AG04450 (cell line): ENCODE results near the gene AK1. TPM values are rescaled to one million over a fixed set of nuclear protein-coding genes. Genes with fewer than 3 reads are reported as not detected.
A peak's percentile ranks its signal among the peaks of the same experiment; 100 is the strongest.
"Not testable (repeated sequence)": the region's sequence is repeated elsewhere in the genome, so short reads cannot be mapped to it uniquely, and the experiment has no call there.

Experiments used
- CTCF ChIA-PET: fragments of 300-600, 350-600 bp; formaldehyde crosslinking; extraction: SDS; loops from one replicate; lab custom pipeline; 2022; ENCODE audit warnings: antibody characterized with exemption, inconsistent platforms; lab: Charles Lee
- POLR2A ChIA-PET: fragments of 350-600 bp; formaldehyde crosslinking; extraction: SDS; loops from one replicate; lab custom pipeline; 2021; ENCODE audit warnings: antibody characterized with exemption, inconsistent platforms; lab: Yijun Ruan, JAX
- DNase-seq: peaks from one replicate; pipeline ENCODE4 v3.0.0-alpha.2; 2011; ENCODE audit warnings: low read depth, low spot score
- H3K27ac ChIP-seq: one replicate; pipeline ENCODE4 v1.5.1; 2012; ENCODE audit warnings: low read depth, low read length, control low read depth
- H3K27me3 ChIP-seq: one replicate; pipeline ENCODE4 v1.6.0; 2012; ENCODE audit warnings: low read length; ENCODE audit not compliant: control insufficient read depth, insufficient read depth
- H3K4me3 ChIP-seq: 2 replicates; pipeline ENCODE4 v1.5.1; 2011; ENCODE audit warnings: mild to moderate bottlenecking, low read depth, low read length, control low read depth
- H3K9me3 ChIP-seq: 2 replicates; pipeline ENCODE4 v1.5.1; 2012; ENCODE audit warnings: low read length; ENCODE audit not compliant: control insufficient read depth, insufficient read depth
- polyA plus RNA-seq: library from polyadenylated mRNA; depleted of rRNA; stranded (reverse); fragments of >200 nt; gene quantifications from 2 replicates; pipeline ENCODE4 v1.2.3, GENCODE V29; 2011
- TF ChIP-seq, protein P1 (sequence below): IDR thresholded peaks from 2 replicates; pipeline ENCODE4 v1.5.1; 2011; ENCODE audit warnings: low read depth, low read length, control low read depth, inconsistent platforms

AK1 gene
- polyA plus RNA-seq, 1 experiment: 75.9 TPM

DNA sequence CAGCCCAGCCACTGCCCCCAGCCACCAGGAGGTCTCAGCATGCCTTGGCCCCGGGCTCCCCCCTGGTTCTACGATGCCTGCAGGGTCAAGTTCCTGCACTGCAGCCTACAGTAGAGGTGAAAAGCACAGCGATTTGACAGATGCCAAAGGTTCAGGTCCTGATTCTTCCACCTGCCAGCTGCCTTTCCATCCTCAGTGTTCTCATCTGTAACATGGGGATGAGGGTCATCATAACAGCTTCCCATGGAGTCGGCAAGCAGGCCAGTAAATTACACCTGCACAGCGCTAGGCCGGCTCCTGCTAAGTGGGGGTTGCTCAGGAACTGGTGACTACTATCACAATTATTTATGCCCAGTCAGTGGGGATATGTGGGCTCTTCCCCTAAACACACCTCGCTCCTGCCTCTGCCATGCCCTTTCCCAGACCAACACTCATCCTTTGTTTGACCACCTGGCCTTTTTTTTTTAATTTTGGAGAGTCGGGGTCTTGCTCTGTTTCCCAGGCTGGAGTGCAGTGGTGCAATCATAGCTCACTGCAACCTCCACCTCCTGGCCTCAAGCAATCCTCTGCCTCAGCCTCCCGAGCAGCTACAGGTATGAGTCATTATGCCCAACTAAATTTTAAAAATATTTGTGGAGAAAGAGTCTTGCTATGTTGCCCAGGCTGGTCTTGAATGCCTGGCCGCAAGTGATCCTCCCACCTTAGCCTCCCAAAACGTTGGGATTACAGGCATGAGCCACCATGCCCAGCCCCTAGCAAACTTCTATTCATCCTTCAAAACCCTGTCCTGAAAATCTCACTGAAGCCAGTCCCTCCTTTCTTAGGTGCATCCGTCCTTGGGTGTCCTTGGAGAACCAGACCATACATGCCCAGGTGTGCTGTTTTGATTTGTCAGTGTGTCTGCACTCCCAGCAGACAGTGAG, 29.4 kb downstream of the AK1 start:
- no peak overlapping the region for H3K4me3 ChIP-seq
- TF ChIP-seq, protein P1, sequence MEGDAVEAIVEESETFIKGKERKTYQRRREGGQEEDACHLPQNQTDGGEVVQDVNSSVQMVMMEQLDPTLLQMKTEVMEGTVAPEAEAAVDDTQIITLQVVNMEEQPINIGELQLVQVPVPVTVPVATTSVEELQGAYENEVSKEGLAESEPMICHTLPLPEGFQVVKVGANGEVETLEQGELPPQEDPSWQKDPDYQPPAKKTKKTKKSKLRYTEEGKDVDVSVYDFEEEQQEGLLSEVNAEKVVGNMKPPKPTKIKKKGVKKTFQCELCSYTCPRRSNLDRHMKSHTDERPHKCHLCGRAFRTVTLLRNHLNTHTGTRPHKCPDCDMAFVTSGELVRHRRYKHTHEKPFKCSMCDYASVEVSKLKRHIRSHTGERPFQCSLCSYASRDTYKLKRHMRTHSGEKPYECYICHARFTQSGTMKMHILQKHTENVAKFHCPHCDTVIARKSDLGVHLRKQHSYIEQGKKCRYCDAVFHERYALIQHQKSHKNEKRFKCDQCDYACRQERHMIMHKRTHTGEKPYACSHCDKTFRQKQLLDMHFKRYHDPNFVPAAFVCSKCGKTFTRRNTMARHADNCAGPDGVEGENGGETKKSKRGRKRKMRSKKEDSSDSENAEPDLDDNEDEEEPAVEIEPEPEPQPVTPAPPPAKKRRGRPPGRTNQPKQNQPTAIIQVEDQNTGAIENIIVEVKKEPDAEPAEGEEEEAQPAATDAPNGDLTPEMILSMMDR: no peak
- CTCF ChIA-PET: interaction anchor here (0.6 to 0.7 kb wide), 2 partner anchors 11 to 23 kb away, joined by 6 read pairs; no protein-coding TSS in a partner anchor
- no peaks in the 10 kb centered on the region for H3K27me3 ChIP-seq
- H3K27ac ChIP-seq: no peak overlapping the region
- DNase-seq: no peak
- H3K9me3 ChIP-seq: peaks cover 25% of the 10 kb centered on the region
- POLR2A ChIA-PET: interaction anchor here (0.6 kb wide), 1 partner anchor 26 kb away, joined by 4 read pairs; no protein-coding TSS in a partner anchor

DNA sequence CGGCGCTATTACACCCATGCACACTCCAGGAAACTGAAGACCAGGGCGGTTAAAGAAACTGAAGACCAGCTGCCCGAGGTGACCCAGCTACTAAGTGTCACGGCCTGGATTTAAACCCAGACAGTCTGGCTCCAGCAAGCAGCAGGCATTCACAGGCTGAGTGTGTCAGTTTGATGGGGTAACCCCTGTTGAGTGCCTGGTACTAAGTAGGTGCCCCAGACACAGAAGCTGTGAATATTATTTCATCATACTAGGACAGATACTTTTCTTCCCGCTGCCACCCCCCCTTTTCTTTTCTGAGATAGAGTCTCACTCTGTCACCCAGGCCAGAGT, 30.3 kb downstream of the AK1 start:
- DNase-seq: no peak
- ChIA-PET CTCF (interaction anchor here (0.7 kb wide), 1 partner anchor 24 kb away, joined by 6 read pairs; no protein-coding TSS in a partner anchor), POLR2A (interaction anchor here (1.0 to 1.2 kb wide), 2 partner anchors 12 to 32 kb away, joined by 3 read pairs; no protein-coding TSS in a partner anchor)
- TF ChIP-seq, protein P1: no peak
- no peaks in the 10 kb centered on the region for H3K27me3 ChIP-seq
- H3K27ac ChIP-seq: no peak overlapping the region
- H3K9me3 ChIP-seq: peaks cover 25% of the 10 kb centered on the region
- H3K4me3 ChIP-seq: no peak overlapping the region

DNA sequence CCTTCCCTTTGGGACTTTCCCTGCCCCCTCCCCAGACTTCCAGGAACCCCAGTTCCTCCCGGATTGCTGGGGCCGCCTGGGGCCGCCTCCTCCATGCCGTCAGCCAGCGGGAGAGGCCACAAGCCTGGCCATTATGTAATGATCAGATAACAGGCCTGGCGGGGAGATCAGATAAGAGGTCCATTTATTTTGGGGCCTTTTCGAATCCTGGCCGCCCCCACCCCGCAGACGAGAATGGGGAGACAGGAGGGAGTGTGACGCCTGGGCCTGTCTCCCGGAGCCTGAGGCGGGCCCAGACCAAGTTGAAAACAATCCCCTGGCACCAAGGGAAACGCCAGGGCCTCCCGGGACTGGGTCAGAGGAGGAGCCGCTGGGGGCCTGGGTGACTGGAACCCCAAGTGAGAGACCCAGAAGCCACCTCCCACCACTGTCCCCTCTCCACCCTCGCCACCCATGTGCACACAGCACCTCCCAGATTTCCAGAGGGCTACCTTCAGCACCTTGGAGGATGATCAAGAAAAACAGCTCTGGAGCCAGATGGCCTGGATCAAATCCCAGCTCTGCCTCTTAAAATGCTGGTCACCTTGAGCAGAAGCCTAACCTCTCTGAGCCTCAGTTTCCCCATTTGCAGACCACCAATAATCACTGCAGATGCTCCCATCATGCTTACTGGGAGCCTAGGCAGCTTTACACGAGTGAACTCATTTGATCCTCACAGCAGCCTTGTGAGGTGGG, 30.9 kb downstream of the AK1 start:
- TF ChIP-seq, protein P1: no peak
- no peak for DNase-seq
- no peaks in the 10 kb centered on the region for H3K27me3 ChIP-seq
- H3K27ac ChIP-seq: no peak overlapping the region
- ChIA-PET POLR2A (interaction anchor here (1.0 to 1.2 kb wide), 2 partner anchors 11 to 31 kb away, joined by 3 read pairs; no protein-coding TSS in a partner anchor), CTCF (no interaction called here)
- no peak overlapping the region for H3K4me3 ChIP-seq
- peaks cover 24% of the 10 kb centered on the region for H3K9me3 ChIP-seq

DNA sequence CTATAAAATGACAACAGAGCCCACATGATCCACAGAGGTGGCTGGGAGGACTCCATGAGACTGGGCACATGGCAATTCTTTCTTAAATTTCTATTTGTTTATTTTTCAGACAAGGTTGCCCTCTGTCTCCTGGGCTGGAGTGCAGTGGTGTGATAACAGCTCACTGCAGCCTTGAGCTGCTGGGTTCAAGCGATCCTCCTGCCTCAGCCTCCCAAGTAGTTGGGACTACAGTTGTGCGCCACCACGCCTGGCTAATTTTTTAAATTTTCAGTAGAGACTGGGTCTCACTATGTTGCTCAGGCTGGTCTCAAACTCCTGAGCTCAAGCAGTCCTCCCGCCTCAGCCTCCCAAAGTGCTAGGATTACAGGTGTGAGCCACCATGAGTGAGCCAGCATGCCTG, 31.9 kb downstream of the AK1 start:
- DNase-seq, H3K4me3 ChIP-seq, H3K27me3 ChIP-seq, POLR2A ChIA-PET, CTCF ChIA-PET: not testable (repeated sequence)
- H3K9me3 ChIP-seq: peaks cover 21% of the 10 kb centered on the region
- H3K27ac ChIP-seq: peak overlapping the region; percentile 52

DNA sequence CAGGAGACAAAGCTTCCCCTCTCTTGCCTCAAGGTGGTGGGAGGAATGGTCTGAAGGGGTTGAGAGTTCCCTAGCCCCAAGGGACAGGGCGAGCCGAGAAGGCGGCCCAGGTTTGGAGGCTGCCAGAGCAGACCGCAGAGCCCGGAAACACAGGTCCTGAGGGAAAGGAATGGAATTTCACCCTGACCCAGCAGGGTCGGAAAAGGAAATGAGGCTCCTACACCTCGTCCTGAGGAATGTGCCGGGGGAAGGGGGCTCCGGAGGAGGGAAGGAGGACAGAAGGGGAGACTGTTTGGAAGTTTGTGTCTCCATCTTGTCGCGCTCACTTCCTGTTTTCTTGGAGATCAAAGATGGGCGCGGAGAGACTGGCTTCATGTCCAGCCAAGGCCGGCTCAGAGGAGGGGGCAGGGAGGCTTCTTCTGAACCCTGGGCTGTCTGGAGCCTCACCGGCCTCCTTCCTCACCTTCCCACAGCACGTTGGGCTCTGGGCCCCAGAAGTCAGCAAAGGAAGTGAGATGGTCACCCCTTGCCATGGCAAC, 32.6 kb downstream of the AK1 start:
- POLR2A ChIA-PET: no interaction called here
- TF ChIP-seq, protein P1: no peak
- CTCF ChIA-PET: no interaction called here
- Histone ChIP-seq H3K27me3 (no peaks in the 10 kb centered on the region), H3K9me3 (peaks cover 14% of the 10 kb centered on the region), H3K4me3 (no peak overlapping the region), H3K27ac (peak overlapping the region; percentile 52)
- no peak for DNase-seq
